HepG2 (cell line): Measurements from ENCODE around the gene PRKCE. TPM values are rescaled to one million over a fixed set of nuclear protein-coding genes. Genes with fewer than 3 reads are reported as not detected.
A peak's percentile ranks its signal among the peaks of the same experiment; 100 is the strongest.

ENCODE experiments used
- CSRNP2 ChIP-seq: sonication (generic); formaldehyde crosslinking; conservative IDR thresholded peaks from 2 replicates; pipeline ENCODE4 v1.8.0; 2022; ENCODE audit warnings: low read depth, missing genetic modification reagents
- ELK4 ChIP-seq: sonication (generic); formaldehyde crosslinking; IDR thresholded peaks from 2 replicates; pipeline ENCODE4 v1.9.0; 2021; ENCODE audit warnings: missing genetic modification reagents, borderline replicate concordance
- HDAC2 ChIP-seq: sonication (generic); formaldehyde crosslinking; IDR thresholded peaks from 2 replicates; pipeline ENCODE4 v1.4.0; 2020; ENCODE audit warnings: missing genetic modification reagents
- IRX3 ChIP-seq: sonication (generic); formaldehyde crosslinking; IDR thresholded peaks from 2 replicates; pipeline ENCODE4 v1.8.1; 2023; ENCODE audit warnings: mild to moderate bottlenecking, low read depth, missing genetic modification reagents, borderline replicate concordance
- MED13 ChIP-seq: sonication (generic); formaldehyde crosslinking; IDR thresholded peaks from 2 replicates; pipeline ENCODE4 v1.5.0; 2020; ENCODE audit warnings: missing genetic modification reagents
- NFAT5 ChIP-seq: sonication (generic); formaldehyde crosslinking; IDR thresholded peaks from 2 replicates; pipeline ENCODE4 v1.4.0; 2020; ENCODE audit warnings: missing genetic modification reagents
- NFRKB ChIP-seq: fragments of 450-650 bp; IDR thresholded peaks from 2 replicates; pipeline ENCODE4 v1.6.1; 2017
- RAD51 ChIP-seq: fragments of 450-650 bp; IDR thresholded peaks from 2 replicates; pipeline ENCODE4 v1.6.1; 2016; ENCODE audit warnings: borderline replicate concordance
- SMAD9 ChIP-seq: sonication (generic); formaldehyde crosslinking; IDR thresholded peaks from 2 replicates; pipeline ENCODE4 v1.5.1; 2020; ENCODE audit warnings: mild to moderate bottlenecking, missing genetic modification reagents
- SMC3 ChIP-seq: IDR thresholded peaks from 2 replicates; pipeline ENCODE4 v1.6.1; 2011; ENCODE audit warnings: low read length, improper control_type of control experiment
- ZBTB49 ChIP-seq: sonication (generic); formaldehyde crosslinking; IDR thresholded peaks from 2 replicates; pipeline ENCODE4 v1.4.0; 2020; ENCODE audit warnings: missing genetic modification reagents, borderline replicate concordance
- ZFP1 ChIP-seq: IDR thresholded peaks from 2 replicates; pipeline ENCODE4 v1.6.1; 2016
- ZNF296 ChIP-seq: sonication (generic); formaldehyde crosslinking; conservative IDR thresholded peaks from 2 replicates; pipeline ENCODE4 v1.5.0; 2020; ENCODE audit warnings: mild to moderate bottlenecking, missing genetic modification reagents
- ZNF547 ChIP-seq: sonication (generic); formaldehyde crosslinking; IDR thresholded peaks from 2 replicates; pipeline ENCODE4 v1.5.1; 2020; ENCODE audit warnings: mild to moderate bottlenecking, missing genetic modification reagents
- ZNF816 ChIP-seq: sonication (generic); formaldehyde crosslinking; IDR thresholded peaks from 2 replicates; pipeline ENCODE4 v1.8.0; 2022; ENCODE audit warnings: missing genetic modification reagents, mild to moderate bottlenecking, borderline replicate concordance
- ZNF883 ChIP-seq: sonication (generic); formaldehyde crosslinking; IDR thresholded peaks from 2 replicates; pipeline ENCODE4 v1.5.1; 2020; ENCODE audit warnings: mild to moderate bottlenecking, missing genetic modification reagents; ENCODE audit errors: not compliant biosample characterization
- ZSCAN25 ChIP-seq: sonication (generic); formaldehyde crosslinking; IDR thresholded peaks from 2 replicates; pipeline ENCODE4 v1.8.0; 2022; ENCODE audit warnings: mild to moderate bottlenecking, missing genetic modification reagents
- polyA plus RNA-seq, 8 experiments: library from polyadenylated mRNA; depleted of rRNA in 3 of 8; stranded (reverse) in 7 of 8; unstranded in 1 of 8; fragments of >200 nt; fragmentation: Illumina TruSeq in 4 of 8; extraction: Trizol in 4 of 8; gene quantifications; 2 replicates each; pipeline versions ENCODE4 v1.2.1 to v1.2.3, GENCODE V29; 2011 to 2016; ENCODE audit warnings: low read depth in 4 of 8, missing spikeins in 1 of 8, mixed read lengths in 1 of 8; ENCODE audit not compliant: insufficient read depth in 1 of 8
- total RNA-seq, 5 experiments: library from RNA; depleted of rRNA; stranded (reverse); fragments of >200 nt; fragmentation: Illumina TruSeq; extraction: Trizol; gene quantifications; 2 replicates each; pipeline ENCODE4 v1.2.3, GENCODE V29; 2016; ENCODE audit warnings: low read depth in 1 of 5
- TF ChIP-seq, protein P1 (sequence below): IDR thresholded peaks from 2 replicates; pipeline ENCODE4 v1.6.1; 2016

Gene PRKCE
- total and polyA plus RNA-seq, 2 of the 13 experiments (the other 11 are each of a cell fraction or from before 2014, with no cell fraction given), result 1.0 to 3.9 TPM

DNA sequence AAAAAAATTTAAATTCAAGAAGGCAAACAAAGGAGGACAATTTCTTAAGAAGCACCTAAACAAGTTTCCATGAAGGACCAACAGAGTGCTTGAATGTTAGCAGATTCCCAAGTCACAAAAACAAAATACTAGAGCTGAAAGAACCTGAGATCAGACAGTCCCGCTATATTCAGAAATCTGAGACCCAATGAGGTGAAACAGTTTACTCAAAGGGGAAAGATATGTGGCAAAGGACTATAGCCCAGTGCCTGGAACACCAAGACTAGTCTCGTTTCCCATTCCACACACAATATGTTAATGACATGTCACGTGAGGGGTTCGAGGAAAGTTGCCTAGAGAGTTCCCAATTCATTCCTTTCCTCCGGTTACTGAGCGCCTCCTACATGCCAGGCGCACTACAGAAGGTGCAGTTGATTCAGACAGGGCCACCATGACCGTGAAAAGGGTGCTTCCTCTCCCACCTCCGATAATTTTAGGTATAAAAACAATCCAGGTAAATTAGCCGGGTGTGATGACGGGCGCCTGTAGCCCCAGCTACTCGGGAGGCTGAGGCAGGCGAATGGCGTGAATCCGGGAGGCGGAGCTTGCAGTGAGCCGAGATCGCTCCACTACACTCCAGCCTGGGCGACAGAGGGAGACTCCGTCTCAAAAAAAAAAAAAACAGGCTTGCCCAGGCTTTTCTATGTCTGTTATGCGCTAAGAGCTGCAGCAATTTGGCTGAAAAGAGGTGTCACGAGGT is 41.0 kb upstream of the PRKCE start (continued):
- no peak for TF ChIP-seq HDAC2 (CRISPR knock-in tag)
- peak; percentile 56 for TF ChIP-seq RAD51
- 0 out of 2 replicates have a peak, but pooled peaks have one; percentile 2 for TF ChIP-seq ZSCAN25 (CRISPR knock-in tag)
- TF ChIP-seq ZNF296, result no peak
- TF ChIP-seq, protein P1, sequence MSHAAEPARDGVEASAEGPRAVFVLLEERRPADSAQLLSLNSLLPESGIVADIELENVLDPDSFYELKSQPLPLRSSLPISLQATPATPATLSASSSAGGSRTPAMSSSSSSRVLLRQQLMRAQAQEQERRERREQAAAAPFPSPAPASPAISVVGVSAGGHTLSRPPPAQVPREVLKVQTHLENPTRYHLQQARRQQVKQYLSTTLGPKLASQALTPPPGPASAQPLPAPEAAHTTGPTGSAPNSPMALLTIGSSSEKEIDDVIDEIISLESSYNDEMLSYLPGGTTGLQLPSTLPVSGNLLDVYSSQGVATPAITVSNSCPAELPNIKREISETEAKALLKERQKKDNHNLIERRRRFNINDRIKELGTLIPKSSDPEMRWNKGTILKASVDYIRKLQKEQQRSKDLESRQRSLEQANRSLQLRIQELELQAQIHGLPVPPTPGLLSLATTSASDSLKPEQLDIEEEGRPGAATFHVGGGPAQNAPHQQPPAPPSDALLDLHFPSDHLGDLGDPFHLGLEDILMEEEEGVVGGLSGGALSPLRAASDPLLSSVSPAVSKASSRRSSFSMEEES, result peak; percentile 83; the same call in 1 of the 2 replicates
- 0 out of 2 replicates have a peak, but pooled peaks have one; percentile 18 for TF ChIP-seq ZFP1 (CRISPR knock-in tag)
- 0 out of 2 replicates have a peak, but pooled peaks have one; percentile 41 for TF ChIP-seq ZNF547 (CRISPR knock-in tag)
- no peak for TF ChIP-seq CSRNP2 (CRISPR knock-in tag)
- no peak for TF ChIP-seq ZBTB49 (CRISPR knock-in tag)
- no peak for TF ChIP-seq NFRKB
- TF ChIP-seq NFAT5 (CRISPR knock-in tag), result no peak
- TF ChIP-seq SMAD9 (CRISPR knock-in tag), result no peak
- no peak for TF ChIP-seq ZNF883
- TF ChIP-seq MED13 (CRISPR knock-in tag), result no peak
- no peak for TF ChIP-seq SMC3
- no peak for TF ChIP-seq ELK4 (CRISPR knock-in tag)
- no peak; the same call in 1 of the 2 replicates for TF ChIP-seq IRX3 (CRISPR knock-in tag)
- no peak for TF ChIP-seq ZNF816 (CRISPR knock-in tag)
